Measurements from ENCODE around the gene MIP.

DNA sequence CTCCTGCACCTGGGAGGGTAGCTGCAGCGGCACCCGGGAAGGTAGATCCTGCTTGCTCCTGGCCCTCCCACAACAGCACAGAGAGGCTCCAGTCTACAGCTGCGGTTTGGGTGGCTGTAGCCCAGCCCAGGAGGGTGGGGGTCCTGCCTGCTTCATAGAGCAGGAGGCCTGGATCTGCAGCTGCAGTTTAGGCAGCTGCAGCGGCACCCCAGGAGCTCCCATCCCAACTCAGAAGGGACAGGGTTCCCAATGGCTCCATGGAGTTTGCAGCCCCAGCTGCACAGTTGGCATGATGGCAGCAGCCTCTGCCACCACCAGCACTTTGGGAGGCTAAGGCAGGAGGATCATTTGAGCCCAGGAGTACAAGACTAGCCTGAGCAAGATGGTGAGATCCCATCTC is 43.7 kb downstream of the MIP start:
- TF ChIP-seq, protein P1, sequence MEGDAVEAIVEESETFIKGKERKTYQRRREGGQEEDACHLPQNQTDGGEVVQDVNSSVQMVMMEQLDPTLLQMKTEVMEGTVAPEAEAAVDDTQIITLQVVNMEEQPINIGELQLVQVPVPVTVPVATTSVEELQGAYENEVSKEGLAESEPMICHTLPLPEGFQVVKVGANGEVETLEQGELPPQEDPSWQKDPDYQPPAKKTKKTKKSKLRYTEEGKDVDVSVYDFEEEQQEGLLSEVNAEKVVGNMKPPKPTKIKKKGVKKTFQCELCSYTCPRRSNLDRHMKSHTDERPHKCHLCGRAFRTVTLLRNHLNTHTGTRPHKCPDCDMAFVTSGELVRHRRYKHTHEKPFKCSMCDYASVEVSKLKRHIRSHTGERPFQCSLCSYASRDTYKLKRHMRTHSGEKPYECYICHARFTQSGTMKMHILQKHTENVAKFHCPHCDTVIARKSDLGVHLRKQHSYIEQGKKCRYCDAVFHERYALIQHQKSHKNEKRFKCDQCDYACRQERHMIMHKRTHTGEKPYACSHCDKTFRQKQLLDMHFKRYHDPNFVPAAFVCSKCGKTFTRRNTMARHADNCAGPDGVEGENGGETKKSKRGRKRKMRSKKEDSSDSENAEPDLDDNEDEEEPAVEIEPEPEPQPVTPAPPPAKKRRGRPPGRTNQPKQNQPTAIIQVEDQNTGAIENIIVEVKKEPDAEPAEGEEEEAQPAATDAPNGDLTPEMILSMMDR (optimal IDR thresholded peaks at IDR 0.05 in 1 of 3, IDR thresholded peaks at IDR 0.05 in 1 of 3, conservative IDR thresholded peaks at IDR 0.05 in 1 of 3; ENCODE audit: extremely low read depth in 1 of 3, insufficient read depth in 2 of 3, low read length in 3 of 3) = no peak
- TF ChIP-seq EZH2 (IDR thresholded peaks at IDR 0.05; ENCODE audit: low read length) = no peak

All from keratinocyte (primary cell).